Glutamatergic neuron (in vitro differentiated cells): ENCODE data around the gene LMO1. TPM values are rescaled to one million over a fixed set of nuclear protein-coding genes. Genes with fewer than 3 reads are reported as not detected.

Source experiments
- DNase-seq: peaks from one replicate; pipeline ENCODE4 v3.0.0; 2022
- H3K27ac Mint-ChIP-seq: one replicate; pipeline ENCODE4 v1.8.0; 2020; ENCODE audit warnings: mild to moderate bottlenecking, mixed read lengths, inconsistent platforms; ENCODE audit not compliant: unreplicated experiment
- H3K27me3 Mint-ChIP-seq: one replicate; pipeline ENCODE4 v1.8.0; 2020; ENCODE audit warnings: mild to moderate bottlenecking, moderate library complexity, mixed read lengths, inconsistent platforms; ENCODE audit not compliant: unreplicated experiment
- H3K36me3 Mint-ChIP-seq: one replicate; pipeline ENCODE4 v1.8.0; 2020; ENCODE audit warnings: mild to moderate bottlenecking, mixed read lengths, inconsistent platforms; ENCODE audit not compliant: unreplicated experiment
- H3K4me1 Mint-ChIP-seq: one replicate; pipeline ENCODE4 v1.8.0; 2020; ENCODE audit warnings: mild to moderate bottlenecking, low read depth, mixed read lengths, inconsistent platforms; ENCODE audit not compliant: unreplicated experiment
- H3K4me3 Mint-ChIP-seq: one replicate; pipeline ENCODE4 v1.8.0; 2020; ENCODE audit warnings: mild to moderate bottlenecking, mixed read lengths, inconsistent platforms; ENCODE audit not compliant: unreplicated experiment
- H3K9me3 Mint-ChIP-seq: one replicate; pipeline ENCODE4 v1.8.0; 2020; ENCODE audit warnings: mild to moderate bottlenecking, moderate library complexity, mixed read lengths, inconsistent platforms; ENCODE audit not compliant: unreplicated experiment
- total RNA-seq: library from RNA; stranded (reverse); fragmentation: NEBNext Ultra II Directional; extraction: Animal tissue kit (Norgen Biotek cat#: 25700); gene quantifications from one replicate; pipeline ENCODE4 v1.2.1, GENCODE V29; 2021; ENCODE audit not compliant: unreplicated experiment
- TF ChIP-seq, protein P1 (sequence below): fragments of 200-600 bp; sonication (generic); IDR thresholded peaks from one replicate; pipeline ENCODE4 v1.5.0; 2021; ENCODE audit not compliant: partially characterized antibody, unreplicated experiment

LMO1 gene
- total RNA-seq, 1 donor from 2014 or later: 5.7 TPM

DNA sequence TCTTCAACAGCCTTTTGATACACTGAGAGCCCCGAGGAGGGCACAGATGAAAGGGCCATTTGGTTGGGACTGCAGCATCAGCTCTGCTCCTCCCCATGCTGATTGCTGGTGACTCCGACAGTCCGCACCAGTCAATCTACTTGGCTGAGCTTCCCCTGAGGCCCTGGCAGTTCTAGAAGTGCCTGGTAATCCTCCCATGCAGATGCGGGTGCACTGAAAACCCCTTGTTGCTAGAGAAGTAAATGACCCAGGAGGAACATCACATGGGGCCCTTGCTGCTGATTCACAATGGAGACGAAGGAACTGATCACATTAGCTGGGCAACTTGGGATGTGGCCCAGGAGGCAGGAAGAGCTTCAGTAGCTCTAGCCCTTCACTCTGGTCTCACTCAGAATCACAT is 59.7 kb downstream of the LMO1 start:
- no peak overlapping the region for H3K4me3 Mint-ChIP-seq
- no peaks in the 10 kb centered on the region for H3K4me1 Mint-ChIP-seq
- peaks cover 5% of the 10 kb centered on the region for H3K27me3 Mint-ChIP-seq
- TF ChIP-seq, protein P1, sequence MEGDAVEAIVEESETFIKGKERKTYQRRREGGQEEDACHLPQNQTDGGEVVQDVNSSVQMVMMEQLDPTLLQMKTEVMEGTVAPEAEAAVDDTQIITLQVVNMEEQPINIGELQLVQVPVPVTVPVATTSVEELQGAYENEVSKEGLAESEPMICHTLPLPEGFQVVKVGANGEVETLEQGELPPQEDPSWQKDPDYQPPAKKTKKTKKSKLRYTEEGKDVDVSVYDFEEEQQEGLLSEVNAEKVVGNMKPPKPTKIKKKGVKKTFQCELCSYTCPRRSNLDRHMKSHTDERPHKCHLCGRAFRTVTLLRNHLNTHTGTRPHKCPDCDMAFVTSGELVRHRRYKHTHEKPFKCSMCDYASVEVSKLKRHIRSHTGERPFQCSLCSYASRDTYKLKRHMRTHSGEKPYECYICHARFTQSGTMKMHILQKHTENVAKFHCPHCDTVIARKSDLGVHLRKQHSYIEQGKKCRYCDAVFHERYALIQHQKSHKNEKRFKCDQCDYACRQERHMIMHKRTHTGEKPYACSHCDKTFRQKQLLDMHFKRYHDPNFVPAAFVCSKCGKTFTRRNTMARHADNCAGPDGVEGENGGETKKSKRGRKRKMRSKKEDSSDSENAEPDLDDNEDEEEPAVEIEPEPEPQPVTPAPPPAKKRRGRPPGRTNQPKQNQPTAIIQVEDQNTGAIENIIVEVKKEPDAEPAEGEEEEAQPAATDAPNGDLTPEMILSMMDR: no peak
- no peaks in the 10 kb centered on the region for H3K36me3 Mint-ChIP-seq
- H3K9me3 Mint-ChIP-seq: peaks cover 4% of the 10 kb centered on the region
- no peak for DNase-seq
- no peak overlapping the region for H3K27ac Mint-ChIP-seq

DNA sequence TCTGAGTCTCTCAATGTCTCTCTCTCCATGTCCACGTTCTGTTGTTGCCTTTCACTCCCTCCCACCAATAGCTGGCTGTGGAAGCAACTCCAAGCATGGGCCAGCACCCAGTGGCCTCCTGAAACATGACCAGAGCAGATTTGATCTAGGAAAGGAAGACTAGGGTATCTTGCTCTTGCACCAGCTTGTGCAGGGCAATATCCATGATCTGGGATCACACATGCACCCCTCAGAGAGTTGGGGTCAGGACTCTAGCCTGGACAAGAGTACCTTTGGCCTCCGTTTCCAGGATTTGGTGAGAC is 60.3 kb downstream of the LMO1 start:
- H3K27ac Mint-ChIP-seq: no peak overlapping the region
- peaks cover 5% of the 10 kb centered on the region for H3K27me3 Mint-ChIP-seq
- no peak for DNase-seq
- no peak overlapping the region for H3K4me3 Mint-ChIP-seq
- H3K36me3 Mint-ChIP-seq: no peaks in the 10 kb centered on the region
- peaks cover 4% of the 10 kb centered on the region for H3K9me3 Mint-ChIP-seq
- TF ChIP-seq, protein P1: no peak
- no peaks in the 10 kb centered on the region for H3K4me1 Mint-ChIP-seq

DNA sequence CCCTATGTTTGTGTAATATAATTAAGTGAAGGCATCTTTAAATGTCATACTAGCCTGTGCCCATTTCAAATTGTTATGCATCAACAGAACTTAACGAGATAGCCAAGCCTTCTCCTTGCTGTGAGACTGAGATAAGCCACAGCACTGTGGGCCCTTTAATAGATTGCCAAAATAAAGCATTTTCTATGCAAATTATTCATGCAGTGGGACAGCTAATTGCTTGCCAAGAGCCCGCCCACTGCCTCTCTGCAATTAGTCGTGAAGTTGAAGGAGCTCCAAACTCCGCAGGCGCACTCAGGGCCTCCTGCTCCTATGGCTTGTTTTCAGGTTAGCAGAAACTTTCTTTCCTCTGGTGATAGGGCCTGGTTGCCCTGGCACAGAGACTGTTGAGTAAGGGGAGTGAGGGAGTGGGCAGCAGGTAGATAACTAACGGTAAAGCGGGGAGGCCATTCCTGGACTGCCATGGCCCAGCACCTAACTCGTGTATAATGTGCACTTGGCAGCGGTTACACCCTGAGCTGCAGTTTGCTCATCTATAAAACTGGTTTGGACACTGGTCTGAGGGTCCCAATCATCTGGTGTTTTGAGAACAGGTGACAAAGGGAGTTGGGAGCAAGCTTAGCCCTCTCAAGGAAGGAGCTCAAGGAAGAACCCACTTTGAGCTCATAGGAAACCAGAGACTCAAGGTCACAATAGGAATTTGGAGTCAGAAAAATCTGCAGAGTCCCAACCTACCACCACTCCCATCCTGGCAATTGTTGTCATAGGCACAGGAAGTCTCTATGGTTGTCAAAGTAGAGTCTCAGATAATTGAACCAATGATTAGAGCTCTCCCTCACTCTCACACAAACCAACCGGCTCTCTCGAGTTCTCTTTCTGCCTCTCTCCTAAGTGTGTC is 60.9 kb downstream of the LMO1 start:
- TF ChIP-seq, protein P1: no peak
- no peak overlapping the region for H3K4me3 Mint-ChIP-seq
- H3K27me3 Mint-ChIP-seq: peaks cover 5% of the 10 kb centered on the region
- H3K36me3 Mint-ChIP-seq: no peaks in the 10 kb centered on the region
- peaks cover 4% of the 10 kb centered on the region for H3K9me3 Mint-ChIP-seq
- DNase-seq: no peak
- H3K27ac Mint-ChIP-seq: no peak overlapping the region
- H3K4me1 Mint-ChIP-seq: no peaks in the 10 kb centered on the region

DNA sequence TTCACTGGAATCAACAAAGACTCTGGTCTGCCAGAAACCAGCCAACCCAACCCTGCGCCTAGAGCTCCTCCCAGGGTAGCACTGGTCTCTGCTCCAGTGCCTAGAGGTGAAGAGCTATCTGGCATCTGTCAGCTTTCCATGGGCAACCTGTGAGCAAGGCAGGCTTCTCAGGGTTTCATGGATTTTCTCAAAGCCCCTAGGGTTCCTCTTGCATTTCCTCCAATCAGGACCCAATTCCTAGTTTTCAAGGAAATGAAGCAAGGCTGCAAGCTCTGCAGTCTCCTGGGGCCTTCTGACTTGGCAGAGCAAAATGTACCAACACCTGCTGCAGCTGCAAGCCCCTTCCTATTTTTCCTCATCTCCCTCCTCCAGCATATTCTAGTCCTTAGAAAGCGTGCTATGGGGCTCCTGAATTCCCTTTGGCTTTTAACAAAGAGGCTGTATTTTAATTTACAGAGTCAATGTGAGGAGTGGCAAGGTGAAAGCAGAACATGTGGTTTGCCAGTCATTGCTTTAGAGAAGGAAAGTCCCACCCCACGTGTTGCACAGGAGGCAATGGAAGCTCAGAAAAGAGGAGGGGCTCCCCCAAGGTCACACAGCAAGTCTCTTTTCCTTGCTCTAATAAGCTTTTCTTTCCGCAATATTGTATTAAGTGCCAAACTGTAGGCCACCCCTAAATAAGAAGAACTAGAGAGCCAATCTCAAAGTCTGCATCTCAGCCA is 61.9 kb downstream of the LMO1 start:
- TF ChIP-seq, protein P1: no peak
- Mint-ChIP-seq H3K27ac (peak overlapping the region; percentile 57), H3K4me3 (no peak overlapping the region), H3K27me3 (peaks cover 5% of the 10 kb centered on the region), H3K9me3 (peaks cover 4% of the 10 kb centered on the region), H3K4me1 (no peaks in the 10 kb centered on the region), H3K36me3 (no peaks in the 10 kb centered on the region)
- no peak for DNase-seq

DNA sequence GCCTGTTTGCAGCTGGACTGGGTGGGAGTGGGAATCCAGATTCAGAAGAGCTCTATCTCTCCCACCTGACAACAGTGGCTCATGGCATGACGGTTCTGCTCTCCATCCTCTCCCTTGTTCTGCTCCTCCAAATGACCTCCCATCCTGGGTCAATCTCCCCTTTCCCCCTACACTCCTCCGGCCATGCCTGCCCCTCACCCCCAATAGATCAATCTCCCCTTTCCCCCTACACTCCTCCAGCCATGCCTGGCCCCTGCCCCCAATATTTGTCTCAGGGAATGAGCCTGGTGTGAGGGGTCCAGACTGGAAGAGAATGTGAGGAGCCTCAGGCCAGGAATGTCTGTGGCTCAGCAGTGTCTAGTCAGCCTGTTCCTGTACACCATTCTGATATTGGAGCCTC is 64.0 kb downstream of the LMO1 start:
- H3K27ac Mint-ChIP-seq: no peak overlapping the region
- peaks cover 4% of the 10 kb centered on the region for H3K9me3 Mint-ChIP-seq
- no peak overlapping the region for H3K4me3 Mint-ChIP-seq
- H3K4me1 Mint-ChIP-seq: no peaks in the 10 kb centered on the region
- H3K27me3 Mint-ChIP-seq: peaks cover 5% of the 10 kb centered on the region
- TF ChIP-seq, protein P1: no peak
- DNase-seq: no peak
- H3K36me3 Mint-ChIP-seq: no peaks in the 10 kb centered on the region
